ELF-1 (cell line): Measurements from ENCODE around the gene ZBTB7A.

ENCODE experiments used
- DNase-seq: peaks from one replicate; pipeline ENCODE4 v3.0.0-alpha.2; 2016; ENCODE audit warnings: low read depth, low spot score

ZBTB7A gene

GRCh38 chr19:4094291-4094690 is 27.6 kb upstream of the ZBTB7A start:
- no peak for DNase-seq

DNA sequence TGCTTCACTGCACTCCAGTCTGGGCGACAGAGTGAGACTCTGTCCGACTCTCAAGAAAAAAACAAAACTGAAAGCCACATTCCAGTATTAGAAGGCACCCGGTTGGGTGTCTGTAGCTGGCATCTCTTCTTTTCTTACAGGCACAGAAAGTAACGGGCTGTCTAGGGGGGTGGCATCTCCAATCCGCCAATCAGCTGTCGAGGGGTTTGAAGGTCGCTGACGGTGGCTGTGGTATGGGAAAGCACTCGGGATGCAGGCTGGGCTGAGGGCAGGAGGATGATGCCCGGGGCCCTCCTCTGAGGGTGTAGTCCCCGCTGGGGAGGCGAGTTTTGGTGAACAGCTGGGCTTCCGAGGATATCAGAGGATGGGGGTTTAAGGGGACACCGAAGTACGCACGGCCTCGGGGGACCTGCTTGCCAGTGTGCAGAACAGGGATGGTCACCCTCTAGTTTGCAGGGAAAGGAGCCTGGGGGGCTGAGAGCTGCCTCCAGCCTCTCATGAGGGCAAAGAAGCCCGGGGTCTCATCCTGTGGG is 27.0 kb upstream of the ZBTB7A start:
- DNase-seq: no peak

DNA sequence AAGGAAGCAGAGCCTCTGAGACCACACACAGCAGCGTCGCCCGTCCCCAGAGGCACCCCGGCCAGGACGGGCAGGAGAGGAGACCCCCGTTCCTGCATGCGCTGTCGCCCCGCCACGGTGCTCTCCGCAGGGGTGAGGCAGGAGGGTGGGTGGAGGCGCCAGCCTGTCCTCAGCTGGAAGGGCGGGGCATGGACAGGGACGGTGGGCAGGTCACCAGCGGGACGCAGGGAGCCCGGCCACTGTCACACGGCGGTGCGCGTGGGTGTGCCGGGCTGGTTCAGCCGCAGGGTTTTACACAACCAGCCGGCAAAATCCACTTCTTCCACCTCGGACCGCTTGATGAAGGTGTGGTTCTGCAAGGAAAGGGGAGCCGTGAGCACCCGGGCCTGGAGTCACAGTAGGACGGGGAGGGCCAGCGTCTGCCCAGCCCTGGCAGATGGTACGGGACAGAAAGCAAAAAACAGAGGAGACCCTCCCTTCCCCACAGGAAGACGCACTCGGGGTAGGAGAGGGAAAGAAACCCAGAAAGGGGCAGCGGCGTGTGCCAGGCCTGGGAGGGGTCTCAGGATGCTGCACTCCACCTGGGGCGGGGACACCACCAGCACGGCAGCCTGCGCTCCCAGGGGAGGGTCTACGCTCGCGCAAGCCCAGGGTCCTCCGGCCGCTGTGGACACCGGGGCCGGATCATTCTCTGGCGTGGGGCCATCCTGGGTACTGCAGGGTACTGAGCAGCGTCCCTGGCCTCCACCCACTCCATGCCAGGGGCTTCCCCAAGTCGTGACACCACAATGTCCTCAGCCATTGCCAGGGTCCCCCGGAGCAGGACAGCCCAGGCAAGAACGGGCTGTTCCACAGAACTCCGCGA is 23.9 kb upstream of the ZBTB7A start:
- no peak for DNase-seq

- no peak for DNase-seq
These were observed 23.2 kb upstream of the ZBTB7A start for GRCh38 chr19:4089946-4090345.

DNA sequence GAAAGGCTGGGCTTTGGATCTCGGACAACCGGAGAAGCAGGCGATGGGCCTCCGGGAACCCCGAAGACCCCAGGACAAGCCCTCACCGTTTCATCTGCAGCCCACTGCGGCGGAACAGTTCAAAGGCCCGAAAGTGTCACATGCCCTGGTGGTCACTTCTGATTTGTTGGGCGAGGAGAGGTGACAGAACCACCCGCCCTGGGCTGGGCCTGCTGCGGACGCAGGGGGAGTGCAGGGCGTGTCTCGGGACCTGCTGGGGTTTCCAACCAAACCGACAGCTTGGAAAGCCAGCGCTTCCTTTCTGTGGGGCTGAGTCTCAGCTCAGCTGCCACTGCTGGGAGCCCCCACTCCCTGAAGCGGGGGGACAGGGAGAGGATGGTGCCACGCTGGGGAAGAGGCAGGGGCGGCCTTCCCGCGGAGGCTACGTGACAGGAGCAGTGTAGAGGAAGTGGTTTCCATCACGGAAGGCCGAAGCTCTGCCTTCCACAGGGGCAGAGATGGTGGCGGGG is 22.8 kb upstream of the ZBTB7A start:
- DNase-seq: no peak

GRCh38 chr19:4088975-4089374 is 22.3 kb upstream of the ZBTB7A start:
- DNase-seq: no peak

DNA sequence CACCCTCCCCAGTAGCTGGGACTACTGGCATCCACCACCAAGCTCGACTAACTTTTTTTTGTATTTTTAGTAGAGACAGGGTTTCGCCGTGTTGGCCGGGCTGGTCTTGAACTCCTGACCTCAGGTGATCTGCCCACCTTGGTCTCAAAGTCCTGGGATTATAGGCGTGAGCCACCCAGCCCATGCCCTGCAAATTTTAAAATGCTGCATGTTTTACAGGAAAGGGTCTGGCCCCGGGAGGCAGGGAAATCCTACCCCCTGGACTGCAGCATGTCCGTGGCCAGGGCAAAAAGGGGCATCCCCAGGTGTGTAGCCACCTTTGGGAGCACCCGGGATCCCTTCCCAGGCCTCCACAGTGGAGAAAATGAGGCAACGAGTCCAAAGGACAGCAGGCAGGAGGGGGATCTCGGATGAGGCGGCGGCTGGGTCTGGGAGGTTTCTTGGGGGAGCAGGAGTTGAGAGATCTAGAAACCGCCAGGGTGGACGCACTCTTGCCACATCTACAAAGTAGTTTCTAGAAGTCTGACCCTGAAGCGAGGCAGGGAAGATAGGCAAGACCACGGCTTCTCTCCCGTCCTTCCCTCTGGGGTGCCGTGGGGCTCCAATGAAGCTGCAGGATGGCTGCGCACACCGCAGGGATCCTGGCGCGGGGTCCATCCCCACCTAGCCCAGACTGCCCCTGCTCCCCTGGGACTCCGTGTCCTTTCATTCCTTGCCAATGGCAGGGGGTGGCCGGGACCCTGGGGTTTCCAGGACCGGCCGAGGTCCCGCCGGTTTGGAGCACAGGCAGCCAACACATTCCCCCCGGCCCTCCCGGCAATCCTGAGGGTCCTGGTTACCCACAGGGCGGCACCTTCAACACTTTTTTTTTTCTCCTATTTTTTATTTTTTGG is 21.3 kb upstream of the ZBTB7A start:
- DNase-seq: no peak

GRCh38 chr19:4086411-4086867 is 19.7 kb upstream of the ZBTB7A start:
- peak; percentile 70 for DNase-seq

DNA sequence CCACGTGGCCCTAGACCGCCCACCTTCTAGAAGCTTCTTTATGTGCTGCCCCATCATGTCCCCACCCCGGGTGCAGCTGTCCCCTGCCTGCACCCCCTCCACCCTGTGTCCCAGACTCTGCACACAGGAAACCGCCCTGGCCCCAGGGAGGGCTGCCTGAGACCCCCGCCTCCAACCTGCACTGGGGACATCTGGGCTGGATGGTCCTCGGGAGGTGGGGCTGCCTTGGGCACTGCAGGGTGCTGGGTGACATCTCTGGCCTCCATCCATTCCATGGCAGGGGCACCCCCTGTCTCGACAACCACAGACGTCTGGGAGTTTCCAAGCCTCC is 17.8 kb upstream of the ZBTB7A start:
- no peak for DNase-seq

GRCh38 chr19:4083677-4084546 is 17.2 kb upstream of the ZBTB7A start:
- DNase-seq: peak; percentile 90

DNA sequence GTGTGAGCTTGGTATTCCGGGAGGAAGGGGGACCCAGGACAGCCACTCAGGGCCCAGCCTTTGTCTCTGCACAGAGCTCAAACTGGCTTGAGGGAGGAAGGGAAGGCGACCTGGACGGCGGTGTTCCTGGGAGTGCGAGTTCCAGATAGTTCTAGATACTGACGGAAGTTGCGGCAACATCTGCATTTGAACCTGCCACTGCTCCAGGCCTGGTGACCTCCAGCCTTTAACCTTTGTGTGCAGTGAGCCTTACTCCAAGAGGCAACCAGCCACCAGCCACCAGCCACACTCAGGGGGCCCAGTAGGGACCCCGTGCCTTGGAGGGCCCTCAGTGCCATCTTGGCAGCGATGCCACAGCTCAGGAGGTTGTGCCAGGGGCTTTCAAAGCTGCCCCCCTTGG is 15.5 kb upstream of the ZBTB7A start:
- DNase-seq: no peak

GRCh38 chr19:4081441-4082129 is 14.9 kb upstream of the ZBTB7A start:
- DNase-seq: no peak

DNA sequence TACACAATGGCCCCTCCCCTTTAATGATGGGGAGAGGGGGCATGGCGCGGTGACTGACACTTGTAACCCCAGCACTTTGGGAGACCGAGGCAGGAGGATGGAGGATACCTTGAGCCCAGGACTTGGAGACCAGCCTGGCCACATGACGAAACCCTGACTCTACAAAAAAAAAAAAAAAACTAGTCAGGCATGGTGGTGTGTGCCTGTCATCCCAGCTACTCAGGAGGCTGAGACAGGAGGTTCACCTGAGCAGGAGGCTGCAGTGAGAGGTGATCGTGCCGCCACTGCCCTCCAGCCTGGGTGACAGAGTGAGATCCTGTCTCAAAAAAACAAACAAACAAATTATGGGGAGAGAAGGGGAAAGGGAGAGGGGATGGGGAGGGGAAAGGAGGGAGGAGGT is 13.8 kb upstream of the ZBTB7A start:
- DNase-seq: no peak

DNA sequence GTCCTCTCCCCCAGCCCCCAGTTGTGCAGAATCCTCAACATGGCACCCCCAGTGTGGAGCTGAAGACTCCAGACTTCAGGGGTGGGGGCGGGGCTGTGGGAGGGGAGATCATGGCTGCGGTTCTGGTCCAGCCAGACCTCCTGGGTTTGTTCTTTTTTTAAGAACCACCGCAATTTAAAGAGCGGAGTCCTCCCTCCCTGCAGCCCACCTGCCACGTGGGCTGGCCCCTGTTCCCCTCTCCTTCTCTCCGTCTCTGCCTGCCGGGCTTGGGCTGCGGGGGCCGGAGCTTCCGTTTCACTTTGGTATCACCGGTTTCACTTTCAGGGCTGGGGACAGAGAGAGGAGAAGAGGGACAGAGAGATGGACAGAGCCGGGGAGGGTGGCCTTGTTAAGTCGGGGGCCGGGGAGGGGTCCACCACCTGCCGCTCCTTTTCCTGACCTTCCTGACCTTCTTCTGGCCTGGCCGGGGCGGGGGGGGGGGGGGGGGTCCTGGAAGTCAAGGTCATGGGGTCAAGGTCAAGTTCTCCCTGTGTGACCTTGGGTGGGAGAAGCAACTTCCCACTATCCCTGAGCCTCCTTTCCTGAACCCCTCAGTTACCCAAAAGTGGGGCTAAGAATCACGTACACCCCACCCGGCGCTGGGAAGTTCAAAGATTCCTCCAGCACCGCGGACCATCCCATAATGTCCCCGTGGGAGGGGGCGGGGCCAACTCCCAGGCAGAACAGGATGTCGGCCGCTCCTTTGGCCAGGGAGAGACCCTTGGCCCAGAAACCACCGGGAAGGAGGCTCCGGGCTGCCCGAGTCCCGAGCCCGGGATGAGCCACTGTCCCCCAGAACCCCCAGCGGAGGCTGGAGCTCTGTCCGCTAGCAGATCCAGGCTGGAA is 11.3 kb upstream of the ZBTB7A start:
- no peak for DNase-seq

DNA sequence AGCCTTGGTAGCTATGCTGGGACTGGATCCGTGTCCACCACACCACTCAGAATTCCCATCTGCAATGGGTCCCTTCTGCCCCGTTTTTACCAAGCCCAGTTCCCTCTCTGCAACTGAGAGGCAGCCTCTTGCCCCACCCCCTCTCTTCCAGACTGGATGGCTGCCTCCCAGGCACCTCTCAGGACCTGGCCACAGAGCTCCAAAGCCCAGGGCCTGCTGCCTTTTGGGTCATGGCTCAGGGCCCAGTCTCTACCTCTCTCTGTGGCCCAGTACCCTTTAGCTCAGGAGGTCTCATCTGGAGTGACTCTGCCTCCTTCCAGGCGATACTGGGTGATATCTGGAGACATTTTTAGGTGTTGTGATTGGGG is 10.3 kb upstream of the ZBTB7A start:
- DNase-seq: no peak

DNA sequence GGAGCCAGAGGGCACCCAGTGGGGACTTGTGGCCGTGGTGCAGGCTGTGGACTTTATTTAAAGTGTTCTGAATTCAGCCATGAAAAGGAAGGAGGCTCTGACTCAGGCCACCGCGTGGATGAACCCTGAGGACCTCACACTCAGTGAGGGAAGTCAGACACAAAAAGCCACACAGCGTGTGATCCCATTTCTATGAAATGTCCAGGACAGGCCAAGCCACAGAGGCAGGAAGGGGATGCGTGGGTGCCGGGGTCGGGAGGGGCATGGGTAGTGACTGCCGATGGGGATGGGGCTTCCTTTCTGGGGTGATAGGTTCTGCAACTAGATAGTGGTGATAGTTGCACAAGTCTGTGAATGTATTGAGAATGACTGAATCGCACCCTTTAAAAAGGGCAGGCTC is 8.7 kb upstream of the ZBTB7A start:
- no peak for DNase-seq

- no peak for DNase-seq
These were observed 4.9 kb upstream of the ZBTB7A start for GRCh38 chr19:4071610-4072009.

- DNase-seq: no peak
These were observed 2.7 kb upstream of the ZBTB7A start for GRCh38 chr19:4069331-4069959.
